NCI-H128 (cell line): ENCODE data around the gene GRAP2.
"Not testable (repeated sequence)": the region's sequence is repeated elsewhere in the genome, so short reads cannot be mapped to it uniquely, and the experiment has no call there.

Experiments
- DNase-seq: peaks from one replicate; lab custom pipeline; 2025; ENCODE audit not compliant: unreplicated experiment; lab: John Stamatoyannopoulos, UW

The GRAP2 gene

GRCh38 chr22:39992088-39992826 lies 91.4 kb downstream of the GRAP2 start:
- no peak for DNase-seq

GRCh38 chr22:39992894-39993293 lies 92.0 kb downstream of the GRAP2 start:
- not testable (repeated sequence) for DNase-seq

- DNase-seq, result no peak
Measured at GRCh38 chr22:39994041-39994565, 93.2 kb downstream of the GRAP2 start.

DNA sequence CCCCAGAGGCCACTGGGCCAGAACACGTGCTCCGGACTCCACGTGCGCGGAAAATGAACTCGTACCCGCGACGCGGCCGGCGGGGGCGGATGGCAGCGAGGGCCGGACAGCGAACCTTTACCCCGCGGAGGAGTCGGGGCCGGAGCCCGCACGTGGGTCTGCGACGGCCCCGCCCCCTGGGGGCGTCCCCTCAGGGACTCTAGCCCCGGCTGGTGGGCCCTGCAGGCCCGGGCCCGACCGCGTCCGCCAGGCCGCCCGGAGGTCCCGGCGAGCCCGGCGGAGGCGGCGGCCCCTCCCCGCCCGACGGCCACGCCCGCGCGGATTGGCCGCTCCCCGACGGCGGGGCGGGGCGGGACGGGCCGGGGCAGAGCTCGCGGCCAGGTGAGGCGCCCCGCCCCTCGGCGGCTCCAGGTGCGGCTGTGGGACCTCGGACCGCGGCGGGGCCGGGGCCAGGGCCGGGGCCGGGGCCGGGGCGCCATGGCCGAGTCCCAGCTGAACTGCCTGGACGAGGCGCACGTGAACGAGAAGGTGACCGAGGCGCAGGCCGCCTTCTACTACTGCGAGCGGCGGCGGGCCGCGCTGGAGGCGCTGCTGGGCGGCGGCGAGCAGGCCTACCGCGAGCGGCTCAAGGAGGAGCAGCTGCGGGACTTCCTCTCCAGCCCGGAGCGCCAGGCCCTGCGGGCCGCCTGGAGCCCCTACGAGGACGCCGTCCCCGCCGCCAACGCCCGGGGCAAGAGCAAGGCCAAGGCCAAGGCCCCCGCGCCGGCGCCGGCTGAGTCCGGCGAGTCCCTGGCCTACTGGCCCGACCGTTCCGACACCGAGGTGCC lies 93.9 kb downstream of the GRAP2 start, which contains the start of gene FAM83F:
Gene FAM83F, plus strand, starts transcription at position 389 of the 827 bp plus-strand sequence. Its CDS starts 89 bp downstream, at position 478.
- no peak for DNase-seq

- DNase-seq, result no peak
Measured at GRCh38 chr22:39995393-39996252, 94.7 kb downstream of the GRAP2 start.

GRCh38 chr22:39996732-39997131 lies 95.8 kb downstream of the GRAP2 start:
- no peak for DNase-seq

GRCh38 chr22:39997421-39997820 lies 96.5 kb downstream of the GRAP2 start:
- no peak for DNase-seq

GRCh38 chr22:39997939-39998726 lies 97.2 kb downstream of the GRAP2 start:
- DNase-seq, result peak; percentile 1

GRCh38 chr22:39999144-39999757 lies 98.4 kb downstream of the GRAP2 start:
- no peak for DNase-seq

- DNase-seq, result no peak
Measured at GRCh38 chr22:40000171-40000570, 99.3 kb downstream of the GRAP2 start.

DNA sequence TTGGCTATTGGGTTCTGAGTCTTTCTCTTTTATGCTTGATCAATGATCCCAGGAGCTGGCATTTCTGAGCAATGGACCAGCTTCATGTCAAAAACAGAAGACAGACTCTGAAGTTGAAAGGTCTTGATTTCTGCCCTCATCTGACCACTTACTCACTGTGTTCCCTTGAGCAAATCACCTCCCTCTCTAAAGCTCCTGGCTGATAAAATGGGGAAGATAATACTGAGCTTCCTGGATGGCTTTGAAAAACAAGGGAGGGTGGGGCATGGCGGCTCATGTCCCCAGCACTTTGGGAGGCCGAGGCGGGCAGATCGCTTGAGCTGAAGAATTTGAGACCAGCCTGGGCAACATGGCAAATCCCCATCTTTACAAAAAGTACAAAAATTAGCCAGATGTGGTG lies 100.2 kb downstream of the GRAP2 start:
- no peak for DNase-seq

DNA sequence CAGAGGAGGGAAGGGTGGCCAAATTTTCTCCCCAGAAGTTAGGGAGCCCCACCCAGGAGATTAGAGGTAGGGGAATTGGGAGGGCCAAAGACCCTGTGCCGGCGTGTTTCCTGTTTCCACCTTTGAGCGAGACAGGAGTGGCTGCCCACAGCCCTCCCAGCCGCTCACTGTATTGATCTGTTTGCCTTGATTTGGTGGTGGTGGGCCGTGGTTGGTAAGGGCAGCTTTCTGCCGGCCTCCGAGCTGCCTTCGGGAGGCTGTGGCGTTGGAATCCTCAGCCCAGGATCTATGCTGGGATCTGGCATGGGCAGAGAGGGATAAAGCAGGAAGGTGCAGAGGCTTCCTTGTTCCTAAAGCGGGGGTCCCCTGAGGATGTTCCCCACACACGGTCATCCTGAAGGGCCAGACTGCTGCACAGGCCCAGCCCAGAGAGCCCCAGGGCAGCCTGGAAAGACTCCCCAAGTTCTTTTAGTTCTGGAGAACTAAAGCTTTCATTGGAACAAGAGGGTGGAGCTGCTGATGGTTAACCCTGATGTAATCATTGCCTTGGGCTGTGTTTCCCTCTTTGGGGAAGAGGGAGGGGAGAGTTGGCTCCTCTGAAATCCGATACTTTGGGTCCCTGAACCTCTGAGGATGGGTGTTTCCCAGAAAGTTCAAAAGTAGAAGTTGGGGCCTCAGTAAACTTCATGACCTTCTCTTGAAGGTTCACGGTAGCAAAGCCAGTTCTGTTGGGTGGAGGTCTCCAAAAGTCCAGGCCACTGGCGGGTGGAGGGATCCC lies 101.1 kb downstream of the GRAP2 start:
- no peak for DNase-seq

DNA sequence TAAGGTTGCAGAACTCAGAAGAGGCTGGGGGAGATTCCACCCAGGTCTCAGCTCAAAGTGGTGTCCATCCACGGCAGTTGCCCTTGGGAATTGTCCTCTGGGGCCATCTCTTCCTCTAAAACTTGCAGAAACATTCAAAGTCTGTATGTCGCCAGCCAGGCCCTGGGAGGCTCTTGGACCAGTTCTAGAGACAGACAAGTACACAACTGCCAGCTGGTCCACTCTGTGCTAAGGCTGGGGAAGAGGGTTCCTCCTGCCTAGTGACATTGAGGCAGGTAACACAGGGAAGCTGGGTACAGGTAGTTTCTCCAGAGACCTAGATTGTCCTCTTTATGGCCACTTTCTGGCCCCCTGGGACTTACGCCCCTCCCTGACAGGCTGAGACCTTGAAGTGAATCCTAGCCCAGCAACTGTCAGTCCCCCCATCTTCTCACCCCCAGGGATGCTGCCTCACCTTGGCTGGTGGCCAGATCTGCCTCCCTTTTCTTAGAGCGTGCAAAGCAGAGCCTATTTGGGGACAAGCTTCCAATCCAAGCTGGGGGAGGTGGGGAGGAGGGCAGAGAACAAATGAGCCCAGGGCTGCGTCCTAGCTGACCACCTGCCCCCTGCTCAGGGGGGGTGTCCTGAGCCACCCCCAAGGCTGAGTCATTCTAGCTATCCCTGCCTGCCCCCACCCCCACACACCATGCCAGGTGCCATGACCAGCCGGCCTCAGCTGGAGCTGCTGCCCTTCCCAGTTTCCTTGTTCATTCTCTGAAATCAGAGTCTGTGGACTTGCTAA lies 102.2 kb downstream of the GRAP2 start:
- DNase-seq, result no peak

- DNase-seq, result no peak
Measured at GRCh38 chr22:40004836-40005235, 104.0 kb downstream of the GRAP2 start.

DNA sequence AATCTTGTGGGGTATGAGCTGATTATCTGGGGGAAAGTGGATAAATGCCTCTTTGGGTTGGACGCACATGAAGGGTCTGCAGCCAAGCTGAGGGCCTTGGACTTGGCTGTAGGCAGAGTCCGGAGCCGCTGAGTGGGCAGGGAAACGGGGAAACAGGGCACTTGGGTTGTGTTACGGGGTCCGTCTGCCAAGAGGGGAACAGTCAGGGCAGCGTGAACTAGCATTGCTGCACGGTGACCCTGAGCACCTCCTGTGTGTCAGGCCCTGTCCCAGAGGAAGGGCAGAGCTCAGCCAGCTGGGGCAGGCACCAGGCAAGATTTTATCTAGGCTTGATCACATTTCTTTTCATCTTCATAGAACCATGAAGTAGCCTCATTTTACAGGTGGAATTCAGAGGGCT lies 105.8 kb downstream of the GRAP2 start:
- DNase-seq, result no peak

- no peak for DNase-seq
Measured at GRCh38 chr22:40007853-40008710, 107.2 kb downstream of the GRAP2 start.

GRCh38 chr22:40008726-40009291 lies 107.9 kb downstream of the GRAP2 start:
- no peak for DNase-seq
